8988T (cell line): ENCODE results near the gene DEFB128.

Source experiments
- DNase-seq: peaks from one replicate; pipeline ENCODE4 v3.0.0; 2011

The DEFB128 gene

DNA sequence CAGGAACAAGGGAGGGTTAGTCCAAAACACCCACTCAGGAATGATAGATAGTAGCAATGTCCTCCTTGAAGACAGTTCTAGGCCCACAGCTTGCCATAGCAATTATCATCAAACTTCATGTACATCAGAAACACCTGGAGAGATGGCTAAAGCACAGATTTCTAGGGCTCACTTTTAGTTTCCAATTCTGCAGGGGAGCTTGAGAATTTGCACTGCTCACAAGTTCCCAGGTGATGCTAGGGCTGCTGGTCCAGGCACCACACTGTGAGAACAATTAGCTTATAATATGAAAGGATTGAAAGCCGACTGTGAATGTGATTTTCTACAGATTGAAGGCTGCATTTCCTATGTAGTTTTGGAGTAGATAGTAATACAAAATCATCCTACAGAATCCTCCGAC, 43.6 kb downstream of the DEFB128 start:
- no peak for DNase-seq

DNA sequence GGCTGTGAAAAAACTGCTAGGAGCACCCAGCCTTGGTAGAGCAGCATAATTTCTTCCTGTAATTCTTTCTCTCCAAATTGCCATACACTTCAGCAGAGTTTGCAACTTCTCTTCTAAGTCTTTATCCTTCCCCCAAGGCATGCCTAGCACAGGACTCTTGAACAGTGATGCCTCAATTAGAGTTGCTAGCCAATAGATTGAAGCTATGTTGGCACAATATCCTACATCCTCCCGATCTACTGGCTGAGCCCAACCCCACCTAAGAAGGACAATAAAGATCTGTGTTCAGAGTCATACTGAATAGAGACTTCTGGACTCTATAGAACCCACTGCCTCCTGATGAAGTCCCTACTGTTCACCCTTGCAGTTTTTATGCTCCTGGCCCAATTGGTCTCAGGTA, 47.2 kb downstream of the DEFB128 start, which contains the start of gene DEFB126:
DEFB126 (plus strand) TSS at position 301 of the 400 bp plus-strand sequence; CDS start at position 340, 39 bp downstream.
- no peak for DNase-seq
